GM23338 (cell line): ENCODE data around the gene RALY. TPM values are rescaled to one million over a fixed set of nuclear protein-coding genes. Genes with fewer than 3 reads are reported as not detected.

Experiments used
- ATAC-seq: fragments of 200-7000 bp; cut with Tn5 transposase; 3 replicates; pipeline ENCODE4 v1.9.1; 2020
- DNase-seq: peaks from one replicate; pipeline ENCODE4 v3.0.0-alpha.2; 2015; ENCODE audit warnings: low spot score
- H2AFZ ChIP-seq: fragments of 200-600 bp; sonication (generic); 2 replicates; pipeline ENCODE4 v1.8.0; 2016; ENCODE audit warnings: antibody characterized with exemption, mild to moderate bottlenecking, moderate library complexity
- H3F3A ChIP-seq: fragments of 200-600 bp; sonication (generic); replicated peaks from 2 replicates; pipeline ENCODE4 v1.8.0; 2017; ENCODE audit warnings: antibody characterized with exemption, mixed run types, low read depth
- H3K27ac ChIP-seq: fragments of 200-600 bp; sonication (generic); 2 replicates; pipeline ENCODE4 v1.6.1; 2016; ENCODE audit warnings: low read depth
- H3K27me3 ChIP-seq: fragments of 200-600 bp; sonication (generic); 2 replicates; pipeline ENCODE4 v1.8.0; 2016; ENCODE audit warnings: mild to moderate bottlenecking, mixed run types, moderate library complexity; ENCODE audit not compliant: insufficient read depth
- H3K36me3 ChIP-seq: fragments of 200-600 bp; sonication (generic); 2 replicates; pipeline ENCODE4 v1.8.0; 2016; ENCODE audit warnings: mild to moderate bottlenecking; ENCODE audit not compliant: insufficient read depth
- H3K4me1 ChIP-seq: fragments of 200-600 bp; sonication (generic); 2 replicates; pipeline ENCODE4 v1.8.0; 2016; ENCODE audit warnings: mild to moderate bottlenecking, moderate library complexity; ENCODE audit not compliant: insufficient read depth
- H3K4me2 ChIP-seq: fragments of 200-600 bp; sonication (generic); 2 replicates; pipeline ENCODE4 v1.7.1; 2017; ENCODE audit warnings: mixed run types
- H3K4me3 ChIP-seq: fragments of 200-600 bp; sonication (generic); 2 replicates; pipeline ENCODE4 v1.6.1; 2016; ENCODE audit warnings: mixed run types
- H3K79me2 ChIP-seq: fragments of 200-600 bp; sonication (generic); replicated peaks from 2 replicates; pipeline ENCODE4 v1.8.0; 2017; ENCODE audit warnings: mild to moderate bottlenecking; ENCODE audit not compliant: insufficient read depth
- H3K9me2 ChIP-seq: fragments of 200-600 bp; sonication (generic); 2 replicates; pipeline ENCODE4 v1.8.0; 2017; ENCODE audit not compliant: insufficient read depth
- H4K20me1 ChIP-seq: fragments of 200-600 bp; sonication (generic); replicated peaks from 2 replicates; pipeline ENCODE4 v1.8.0; 2017; ENCODE audit warnings: mild to moderate bottlenecking; ENCODE audit not compliant: insufficient read depth
- H3K27ac Mint-ChIP-seq: 2 replicates; pipeline ENCODE4 v1.8.0; 2020; ENCODE audit warnings: inconsistent platforms, mild to moderate bottlenecking, moderate library complexity, mixed read lengths
- H3K27me3 Mint-ChIP-seq: 3 replicates; pipeline ENCODE4 v1.8.0; 2022; ENCODE audit warnings: low read depth, mild to moderate bottlenecking, moderate library complexity, mixed read lengths, inconsistent platforms; ENCODE audit not compliant: insufficient read depth, poor library complexity
- H3K36me3 Mint-ChIP-seq: 3 replicates; pipeline ENCODE4 v1.8.0; 2021; ENCODE audit warnings: low read depth, mild to moderate bottlenecking, inconsistent platforms, moderate library complexity, mixed read lengths
- H3K4me1 Mint-ChIP-seq: 3 replicates; pipeline ENCODE4 v1.8.0; 2020; ENCODE audit warnings: mild to moderate bottlenecking, inconsistent platforms, mixed read lengths
- H3K4me3 Mint-ChIP-seq: 3 replicates; pipeline ENCODE4 v1.8.0; 2021; ENCODE audit warnings: moderate library complexity, mild to moderate bottlenecking, inconsistent platforms, mixed read lengths
- H3K9me3 Mint-ChIP-seq: 3 replicates; pipeline ENCODE4 v1.8.0; 2020; ENCODE audit warnings: moderate library complexity, mild to moderate bottlenecking, inconsistent platforms, mixed read lengths
- ZNF331 ChIP-seq: fragments of 250-450 bp; sonication (Bioruptor Pico); IDR thresholded peaks from 2 replicates; pipeline ENCODE4 v1.5.0; 2020; ENCODE audit warnings: low read depth, mild to moderate bottlenecking, moderate library complexity
- polyA plus RNA-seq: library from polyadenylated mRNA; unstranded; fragments of >200 nt; fragmentation: Nextera tagmentation; extraction: Ambion mirVana; gene quantifications from 2 replicates; pipeline ENCODE4 v1.2.1, GENCODE V29; 2016
- total RNA-seq: library from RNA; depleted of rRNA; stranded (reverse); fragments of >200 nt; shearing (Covaris generic); gene quantifications from 2 replicates; pipeline ENCODE4 v1.2.3, GENCODE V29; 2014
- TF ChIP-seq, protein P1 (sequence below): IDR thresholded peaks from one replicate; pipeline ENCODE4 v1.6.1; 2018; ENCODE audit warnings: antibody characterized with exemption; ENCODE audit not compliant: unreplicated experiment
- TF ChIP-seq, protein P2 (sequence below): fragments of 250-450 bp; sonication (Bioruptor Pico); IDR thresholded peaks from 2 replicates; pipeline ENCODE4 v1.5.0; 2020; ENCODE audit warnings: mild to moderate bottlenecking, moderate library complexity

The RALY gene
- total and polyA plus RNA-seq, 2 experiments from 2014 or later, result 144 to 167 TPM

DNA sequence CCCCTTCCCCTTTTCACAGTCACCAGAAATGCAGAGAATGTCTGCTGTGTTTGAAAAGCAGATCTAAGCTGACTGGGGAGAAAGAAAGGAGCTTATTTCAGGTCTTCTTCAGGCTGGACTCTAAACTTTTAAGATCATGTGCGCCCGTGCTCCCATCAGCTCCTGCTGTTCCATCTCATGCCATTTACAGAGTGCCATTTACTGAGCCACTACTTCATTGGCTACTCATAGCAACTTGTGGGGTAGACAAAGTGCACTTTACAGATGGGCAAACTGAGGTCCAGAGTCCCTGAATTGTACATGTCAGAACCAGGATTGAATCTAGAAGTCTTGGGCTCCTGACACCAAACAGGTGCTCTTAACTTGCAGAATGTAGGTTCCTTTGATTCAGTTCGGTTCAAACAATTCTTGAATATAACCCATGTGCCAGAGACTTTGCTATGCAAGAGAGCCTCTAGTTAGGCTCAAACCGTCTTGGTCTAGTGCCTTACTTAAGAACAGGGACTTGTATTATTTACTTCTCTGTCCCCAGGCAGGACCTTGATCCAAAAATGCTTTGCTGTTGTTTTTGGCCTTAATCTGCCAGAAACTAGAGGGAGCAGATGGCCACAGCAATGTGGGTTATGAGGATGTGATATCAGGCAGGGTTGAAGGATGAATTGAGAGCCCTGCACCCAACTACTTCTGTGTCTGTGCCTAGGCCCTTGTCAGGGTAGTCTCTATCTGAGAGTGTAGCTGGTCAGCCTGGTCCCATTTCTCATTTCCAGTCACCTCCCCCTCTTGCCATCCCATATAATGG, 56.4 kb downstream of the RALY start:
- no peak for ATAC-seq
- no peak overlapping the region for H3K27ac ChIP-seq
- no peak for TF ChIP-seq ZNF331 (CRISPR knock-in tag)
- TF ChIP-seq, protein P1, sequence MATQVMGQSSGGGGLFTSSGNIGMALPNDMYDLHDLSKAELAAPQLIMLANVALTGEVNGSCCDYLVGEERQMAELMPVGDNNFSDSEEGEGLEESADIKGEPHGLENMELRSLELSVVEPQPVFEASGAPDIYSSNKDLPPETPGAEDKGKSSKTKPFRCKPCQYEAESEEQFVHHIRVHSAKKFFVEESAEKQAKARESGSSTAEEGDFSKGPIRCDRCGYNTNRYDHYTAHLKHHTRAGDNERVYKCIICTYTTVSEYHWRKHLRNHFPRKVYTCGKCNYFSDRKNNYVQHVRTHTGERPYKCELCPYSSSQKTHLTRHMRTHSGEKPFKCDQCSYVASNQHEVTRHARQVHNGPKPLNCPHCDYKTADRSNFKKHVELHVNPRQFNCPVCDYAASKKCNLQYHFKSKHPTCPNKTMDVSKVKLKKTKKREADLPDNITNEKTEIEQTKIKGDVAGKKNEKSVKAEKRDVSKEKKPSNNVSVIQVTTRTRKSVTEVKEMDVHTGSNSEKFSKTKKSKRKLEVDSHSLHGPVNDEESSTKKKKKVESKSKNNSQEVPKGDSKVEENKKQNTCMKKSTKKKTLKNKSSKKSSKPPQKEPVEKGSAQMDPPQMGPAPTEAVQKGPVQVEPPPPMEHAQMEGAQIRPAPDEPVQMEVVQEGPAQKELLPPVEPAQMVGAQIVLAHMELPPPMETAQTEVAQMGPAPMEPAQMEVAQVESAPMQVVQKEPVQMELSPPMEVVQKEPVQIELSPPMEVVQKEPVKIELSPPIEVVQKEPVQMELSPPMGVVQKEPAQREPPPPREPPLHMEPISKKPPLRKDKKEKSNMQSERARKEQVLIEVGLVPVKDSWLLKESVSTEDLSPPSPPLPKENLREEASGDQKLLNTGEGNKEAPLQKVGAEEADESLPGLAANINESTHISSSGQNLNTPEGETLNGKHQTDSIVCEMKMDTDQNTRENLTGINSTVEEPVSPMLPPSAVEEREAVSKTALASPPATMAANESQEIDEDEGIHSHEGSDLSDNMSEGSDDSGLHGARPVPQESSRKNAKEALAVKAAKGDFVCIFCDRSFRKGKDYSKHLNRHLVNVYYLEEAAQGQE, result no peak
- TF ChIP-seq, protein P2, sequence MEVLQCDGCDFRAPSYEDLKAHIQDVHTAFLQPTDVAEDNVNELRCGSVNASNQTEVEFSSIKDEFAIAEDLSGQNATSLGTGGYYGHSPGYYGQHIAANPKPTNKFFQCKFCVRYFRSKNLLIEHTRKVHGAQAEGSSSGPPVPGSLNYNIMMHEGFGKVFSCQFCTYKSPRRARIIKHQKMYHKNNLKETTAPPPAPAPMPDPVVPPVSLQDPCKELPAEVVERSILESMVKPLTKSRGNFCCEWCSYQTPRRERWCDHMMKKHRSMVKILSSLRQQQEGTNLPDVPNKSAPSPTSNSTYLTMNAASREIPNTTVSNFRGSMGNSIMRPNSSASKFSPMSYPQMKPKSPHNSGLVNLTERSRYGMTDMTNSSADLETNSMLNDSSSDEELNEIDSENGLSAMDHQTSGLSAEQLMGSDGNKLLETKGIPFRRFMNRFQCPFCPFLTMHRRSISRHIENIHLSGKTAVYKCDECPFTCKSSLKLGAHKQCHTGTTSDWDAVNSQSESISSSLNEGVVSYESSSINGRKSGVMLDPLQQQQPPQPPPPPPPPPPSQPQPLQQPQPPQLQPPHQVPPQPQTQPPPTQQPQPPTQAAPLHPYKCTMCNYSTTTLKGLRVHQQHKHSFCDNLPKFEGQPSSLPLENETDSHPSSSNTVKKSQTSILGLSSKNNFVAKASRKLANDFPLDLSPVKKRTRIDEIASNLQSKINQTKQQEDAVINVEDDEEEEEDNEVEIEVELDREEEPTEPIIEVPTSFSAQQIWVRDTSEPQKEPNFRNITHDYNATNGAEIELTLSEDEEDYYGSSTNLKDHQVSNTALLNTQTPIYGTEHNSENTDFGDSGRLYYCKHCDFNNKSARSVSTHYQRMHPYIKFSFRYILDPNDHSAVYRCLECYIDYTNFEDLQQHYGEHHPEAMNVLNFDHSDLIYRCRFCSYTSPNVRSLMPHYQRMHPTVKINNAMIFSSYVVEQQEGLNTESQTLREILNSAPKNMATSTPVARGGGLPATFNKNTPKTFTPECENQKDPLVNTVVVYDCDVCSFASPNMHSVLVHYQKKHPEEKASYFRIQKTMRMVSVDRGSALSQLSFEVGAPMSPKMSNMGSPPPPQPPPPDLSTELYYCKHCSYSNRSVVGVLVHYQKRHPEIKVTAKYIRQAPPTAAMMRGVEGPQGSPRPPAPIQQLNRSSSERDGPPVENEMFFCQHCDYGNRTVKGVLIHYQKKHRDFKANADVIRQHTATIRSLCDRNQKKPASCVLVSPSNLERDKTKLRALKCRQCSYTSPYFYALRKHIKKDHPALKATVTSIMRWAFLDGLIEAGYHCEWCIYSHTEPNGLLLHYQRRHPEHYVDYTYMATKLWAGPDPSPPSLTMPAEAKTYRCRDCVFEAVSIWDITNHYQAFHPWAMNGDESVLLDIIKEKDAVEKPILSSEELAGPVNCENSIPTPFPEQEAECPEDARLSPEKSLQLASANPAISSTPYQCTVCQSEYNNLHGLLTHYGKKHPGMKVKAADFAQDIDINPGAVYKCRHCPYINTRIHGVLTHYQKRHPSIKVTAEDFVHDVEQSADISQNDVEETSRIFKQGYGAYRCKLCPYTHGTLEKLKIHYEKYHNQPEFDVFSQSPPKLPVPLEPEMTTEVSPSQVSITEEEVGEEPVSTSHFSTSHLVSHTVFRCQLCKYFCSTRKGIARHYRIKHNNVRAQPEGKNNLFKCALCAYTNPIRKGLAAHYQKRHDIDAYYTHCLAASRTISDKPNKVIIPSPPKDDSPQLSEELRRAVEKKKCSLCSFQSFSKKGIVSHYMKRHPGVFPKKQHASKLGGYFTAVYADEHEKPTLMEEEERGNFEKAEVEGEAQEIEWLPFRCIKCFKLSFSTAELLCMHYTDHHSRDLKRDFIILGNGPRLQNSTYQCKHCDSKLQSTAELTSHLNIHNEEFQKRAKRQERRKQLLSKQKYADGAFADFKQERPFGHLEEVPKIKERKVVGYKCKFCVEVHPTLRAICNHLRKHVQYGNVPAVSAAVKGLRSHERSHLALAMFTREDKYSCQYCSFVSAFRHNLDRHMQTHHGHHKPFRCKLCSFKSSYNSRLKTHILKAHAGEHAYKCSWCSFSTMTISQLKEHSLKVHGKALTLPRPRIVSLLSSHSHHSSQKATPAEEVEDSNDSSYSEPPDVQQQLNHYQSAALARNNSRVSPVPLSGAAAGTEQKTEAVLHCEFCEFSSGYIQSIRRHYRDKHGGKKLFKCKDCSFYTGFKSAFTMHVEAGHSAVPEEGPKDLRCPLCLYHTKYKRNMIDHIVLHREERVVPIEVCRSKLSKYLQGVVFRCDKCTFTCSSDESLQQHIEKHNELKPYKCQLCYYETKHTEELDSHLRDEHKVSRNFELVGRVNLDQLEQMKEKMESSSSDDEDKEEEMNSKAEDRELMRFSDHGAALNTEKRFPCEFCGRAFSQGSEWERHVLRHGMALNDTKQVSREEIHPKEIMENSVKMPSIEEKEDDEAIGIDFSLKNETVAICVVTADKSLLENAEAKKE (CRISPR knock-in tag), result no peak
- H3K4me2 ChIP-seq, result no peak overlapping the region
- Mint-ChIP-seq H3K27ac (no peak overlapping the region), H3K4me1 (peaks cover 38% of the 10 kb centered on the region), H3K27me3 (peaks cover 4% of the 10 kb centered on the region), H3K4me3 (no peak overlapping the region), H3K9me3 (no peaks in the 10 kb centered on the region), H3K36me3 (no peaks in the 10 kb centered on the region)
- H3K4me3 ChIP-seq, result no peak overlapping the region
- no peak for DNase-seq
- H2AFZ ChIP-seq, result no peak overlapping the region
- H3K4me1 ChIP-seq, result peaks cover 32% of the 10 kb centered on the region
- H3K27me3 ChIP-seq, result no peaks in the 10 kb centered on the region
- H3F3A ChIP-seq, result no peaks in the 10 kb centered on the region
- no peaks in the 10 kb centered on the region for H3K9me2 ChIP-seq
- H4K20me1 ChIP-seq, result peaks cover 62% of the 10 kb centered on the region
- H3K79me2 ChIP-seq, result peaks cover 91% of the 10 kb centered on the region
- no peaks in the 10 kb centered on the region for H3K36me3 ChIP-seq
